ENCODE measurements around the gene RNLS. TPM values are rescaled to one million over a fixed set of nuclear protein-coding genes. Genes with fewer than 3 reads are reported as not detected.

Gene RNLS
- total RNA-seq, 1 experiment from 2014 or later = 11.4 TPM

- no TSS peak for BruUV-seq (replicated peaks)
- DNase-seq (ENCODE audit: low read depth, low spot score) = no peak
These were observed 143.2 kb downstream of the RNLS start for GRCh38 chr10:88439932-88440331.

GRCh38 chr10:88437411-88437810, 145.7 kb downstream of the RNLS start:
- H3K4me3 ChIP-seq (ENCODE audit: low read depth in 2 of 2, low read length in 2 of 2) = no peak overlapping the region
- in situ Hi-C loops (cut with HindIII; ENCODE audit: low pct_unique_long_range_greater_than_20kb, low sequenced_read_pairs) (no loop called here), intact Hi-C loops (cut with micrococcal nuclease; ENCODE audit: unreplicated experiment) (no loop called here)

More at GRCh38 chr10:88439932-88440331, 143.2 kb downstream of the RNLS start:
- Histone ChIP-seq H3K4me3 (ENCODE audit: low read depth in 2 of 2, low read length in 2 of 2) (no peak overlapping the region), H3K27me3 (ENCODE audit: control insufficient read depth, insufficient read depth, low read length) (no peaks in the 10 kb centered on the region), H3K4me1 (ENCODE audit: control insufficient read depth, insufficient read depth, low read length) (no peaks in the 10 kb centered on the region), H3K27ac (ENCODE audit: low read length) (no peak overlapping the region), H3K9me3 (ENCODE audit: control insufficient read depth, insufficient read depth, low read depth, low read length) (no peaks in the 10 kb centered on the region), H3K36me3 (ENCODE audit: control insufficient read depth, insufficient read depth, low read length) (no peaks in the 10 kb centered on the region)
- ChIA-PET CTCF (no interaction called here), POLR2A (no interaction called here)
- no peak for TF ChIP-seq TCF7L2 (IDR thresholded peaks at IDR 0.05; ENCODE audit: low read depth, low read length)
- TF ChIP-seq REST (IDR thresholded peaks at IDR 0.05; ENCODE audit: insufficient read depth in 1 of 2, low read depth in 2 of 2, low read length in 1 of 2) = no peak
- no peak for TF ChIP-seq POLR2AphosphoS5 (IDR thresholded peaks at IDR 0.05; ENCODE audit: low read depth, low read length)
- TF ChIP-seq CTCF (IDR thresholded peaks at IDR 0.05) = no peak
- TF ChIP-seq SIN3A (IDR thresholded peaks at IDR 0.05; ENCODE audit: borderline replicate concordance, insufficient read depth, low read depth, low read length) = no peak
- in situ Hi-C loops (cut with HindIII; ENCODE audit: low pct_unique_long_range_greater_than_20kb, low sequenced_read_pairs) (no loop called here), intact Hi-C loops (cut with micrococcal nuclease; ENCODE audit: unreplicated experiment) (no loop called here)
- ATAC-seq = no peak

More at GRCh38 chr10:88437411-88437810, 145.7 kb downstream of the RNLS start:
- H3K27me3 ChIP-seq (ENCODE audit: control insufficient read depth, insufficient read depth, low read length) = no peaks in the 10 kb centered on the region
- no peak overlapping the region for H3K27ac ChIP-seq (ENCODE audit: low read length)
- no peaks in the 10 kb centered on the region for H3K36me3 ChIP-seq (ENCODE audit: control insufficient read depth, insufficient read depth, low read length)
- ChIA-PET CTCF (no interaction called here), POLR2A (no interaction called here)
- TF ChIP-seq SIN3A (IDR thresholded peaks at IDR 0.05; ENCODE audit: borderline replicate concordance, insufficient read depth, low read depth, low read length) (no peak), REST (IDR thresholded peaks at IDR 0.05; ENCODE audit: insufficient read depth in 1 of 2, low read depth in 2 of 2, low read length in 1 of 2) (no peak), CTCF (IDR thresholded peaks at IDR 0.05) (no peak), POLR2AphosphoS5 (IDR thresholded peaks at IDR 0.05; ENCODE audit: low read depth, low read length) (no peak), TCF7L2 (IDR thresholded peaks at IDR 0.05; ENCODE audit: low read depth, low read length) (no peak)
- no peaks in the 10 kb centered on the region for H3K4me1 ChIP-seq (ENCODE audit: control insufficient read depth, insufficient read depth, low read length)
- ATAC-seq (no peak), DNase-seq (ENCODE audit: low read depth, low spot score) (no peak)
- H3K9me3 ChIP-seq (ENCODE audit: control insufficient read depth, insufficient read depth, low read depth, low read length) = no peaks in the 10 kb centered on the region
- BruUV-seq (replicated peaks) = no TSS peak

All from Panc1 (cell line).